NCI-H1930 (cell line): Measurements from ENCODE around the gene PREX1.

Experiments
- DNase-seq, 2 experiments: peaks; one replicate each; lab custom pipeline; 2025; lab: John Stamatoyannopoulos, UW

The PREX1 gene

DNA sequence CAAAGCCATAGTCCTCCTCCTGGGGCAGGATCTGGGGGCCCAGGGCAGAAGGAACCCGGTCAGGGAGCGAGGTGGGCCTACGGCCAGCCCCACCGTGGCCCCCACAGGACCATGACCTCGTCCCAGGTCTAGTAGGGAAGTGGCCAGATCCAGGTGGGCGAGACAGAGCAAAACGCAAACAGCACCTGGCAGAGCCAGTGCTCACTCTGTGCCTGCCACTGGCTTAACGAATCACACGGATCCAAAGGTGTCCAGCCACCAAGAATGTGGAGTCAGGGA is 169.7 kb downstream of the PREX1 start:
- no peak for DNase-seq

DNA sequence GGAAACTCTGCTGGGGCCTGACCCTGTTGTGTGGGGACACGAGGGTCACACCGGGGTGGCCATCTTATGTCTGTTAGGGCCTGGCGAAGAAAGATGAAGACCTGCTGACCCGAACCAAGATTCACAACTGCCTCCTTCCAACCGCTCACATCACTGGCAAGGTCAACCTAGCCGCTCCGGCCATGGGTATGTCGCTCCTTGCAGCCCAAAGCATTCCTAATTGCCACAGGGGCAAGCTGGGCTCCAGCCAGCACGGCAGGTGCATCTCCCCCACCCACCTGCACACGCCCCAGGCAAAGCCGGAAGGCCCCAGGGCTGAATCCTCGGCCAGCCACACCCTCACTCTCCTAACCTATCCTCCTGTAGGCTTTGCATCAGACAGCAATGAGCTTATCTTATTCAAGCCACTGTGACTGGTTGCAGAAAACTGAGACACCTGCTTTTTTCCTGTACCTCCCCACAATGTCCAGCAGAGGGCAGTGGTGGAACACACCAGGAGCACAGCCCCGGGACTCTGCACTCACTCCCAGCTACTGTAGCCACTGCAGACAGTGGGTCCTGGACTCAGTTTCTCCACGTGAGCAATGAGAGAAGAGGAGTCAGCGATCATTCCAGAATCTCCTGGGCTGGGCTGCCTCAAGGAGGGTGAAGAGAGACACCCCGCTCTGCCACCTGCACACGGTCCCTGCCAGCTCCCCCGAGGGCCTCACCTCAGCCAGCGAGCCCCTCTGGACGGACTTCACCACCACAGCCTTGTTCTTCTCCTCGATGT is 170.2 kb downstream of the PREX1 start:
- DNase-seq, result peak; percentile 70 to 75

DNA sequence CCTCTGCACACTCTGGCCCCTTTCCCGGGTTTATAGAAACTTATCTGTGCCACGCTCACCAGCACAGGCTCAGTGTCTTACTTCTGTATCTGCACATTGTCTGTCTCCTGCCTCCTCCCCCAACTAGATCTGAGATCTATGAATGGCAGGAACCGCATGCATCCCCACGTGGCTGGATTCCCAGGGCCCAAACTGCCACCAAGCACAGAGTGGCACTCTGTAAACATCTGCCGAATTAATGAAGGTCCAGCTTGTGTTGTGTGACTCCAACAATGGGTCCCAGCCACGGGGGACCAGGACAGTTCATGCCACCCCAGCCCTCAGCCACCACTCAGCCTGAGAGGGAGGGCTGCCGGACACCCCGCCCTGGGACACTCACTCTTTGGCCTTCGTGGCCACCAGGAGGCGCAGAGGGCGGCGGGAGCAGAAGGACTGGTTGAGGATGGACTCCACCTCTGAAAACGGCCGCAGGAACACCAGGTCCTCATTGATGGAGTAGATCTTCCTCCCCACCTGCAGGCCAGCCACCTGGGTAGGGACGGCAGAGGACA is 171.1 kb downstream of the PREX1 start:
- peak in 1 of 2 experiments; percentile 14 for DNase-seq

DNA sequence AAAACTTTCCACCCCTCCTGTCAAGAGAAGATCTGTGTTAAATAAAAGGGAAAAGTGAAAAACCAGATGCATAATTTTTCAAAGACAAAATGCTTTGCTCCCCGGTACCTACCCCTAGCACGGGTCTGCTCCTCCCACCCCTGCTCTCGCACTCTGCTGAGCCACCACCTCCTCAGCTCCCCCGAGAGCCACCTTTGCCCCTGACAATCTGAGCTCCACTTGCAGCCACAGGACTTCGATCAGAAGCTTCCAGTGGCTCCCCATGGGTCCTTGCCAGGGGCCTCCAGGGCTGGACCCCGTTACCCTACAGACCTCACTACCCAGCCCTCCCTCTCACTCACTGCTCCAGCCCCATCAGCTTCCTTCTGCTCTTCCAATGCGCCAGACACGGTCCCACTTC is 171.7 kb downstream of the PREX1 start:
- no peak for DNase-seq

DNA sequence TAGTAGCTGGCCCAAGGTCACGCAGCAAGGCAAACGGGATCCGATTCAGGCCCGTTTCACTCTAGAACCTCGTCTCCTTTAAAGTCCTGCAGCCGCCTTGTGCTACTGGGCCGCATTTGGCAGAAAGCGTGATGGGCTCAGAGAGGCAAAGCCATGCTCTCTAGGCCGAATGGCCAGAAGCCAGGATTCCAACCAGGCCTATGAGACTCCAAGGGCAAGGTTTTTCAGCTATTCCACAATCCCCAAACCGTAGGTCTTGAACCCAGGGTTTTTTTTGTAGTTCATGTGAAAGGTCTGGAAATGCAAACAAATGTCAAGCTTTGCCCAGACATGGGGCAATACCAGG is 174.1 kb downstream of the PREX1 start:
- DNase-seq, result no peak

DNA sequence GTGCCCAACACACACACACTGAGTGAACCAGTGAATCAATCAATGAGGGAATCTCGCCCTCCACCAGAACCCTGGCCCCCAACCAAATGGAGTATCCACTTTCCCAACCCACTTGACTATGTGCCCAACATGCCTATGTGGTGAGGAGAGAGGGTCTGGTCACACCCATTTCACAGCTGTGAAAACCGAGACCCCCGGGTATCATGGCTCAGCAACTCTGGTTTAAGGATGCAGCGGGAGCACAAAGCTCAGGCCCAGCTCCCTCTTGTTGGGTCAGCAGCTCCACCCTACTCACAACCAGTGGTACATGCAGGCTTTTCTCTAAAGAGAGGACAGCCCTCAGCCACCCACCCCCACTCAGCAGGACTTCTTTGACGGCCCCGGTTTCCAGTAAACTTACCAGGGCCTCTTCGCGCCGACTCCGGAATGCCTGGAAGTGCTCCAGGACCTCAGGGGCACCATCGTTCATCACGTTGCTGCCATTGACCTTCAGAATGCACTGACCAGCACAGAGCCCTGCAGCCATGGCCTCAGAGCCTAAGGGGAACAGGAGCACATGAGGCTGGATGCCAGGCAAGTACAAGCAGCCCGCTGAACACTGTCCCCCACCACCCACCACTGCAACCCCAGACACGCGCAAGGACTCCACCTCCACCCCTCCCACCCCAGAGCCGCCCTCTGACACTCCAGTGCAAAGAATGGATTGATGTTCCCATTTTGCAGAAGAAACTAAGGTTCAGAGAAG is 174.7 kb downstream of the PREX1 start:
- no peak for DNase-seq

DNA sequence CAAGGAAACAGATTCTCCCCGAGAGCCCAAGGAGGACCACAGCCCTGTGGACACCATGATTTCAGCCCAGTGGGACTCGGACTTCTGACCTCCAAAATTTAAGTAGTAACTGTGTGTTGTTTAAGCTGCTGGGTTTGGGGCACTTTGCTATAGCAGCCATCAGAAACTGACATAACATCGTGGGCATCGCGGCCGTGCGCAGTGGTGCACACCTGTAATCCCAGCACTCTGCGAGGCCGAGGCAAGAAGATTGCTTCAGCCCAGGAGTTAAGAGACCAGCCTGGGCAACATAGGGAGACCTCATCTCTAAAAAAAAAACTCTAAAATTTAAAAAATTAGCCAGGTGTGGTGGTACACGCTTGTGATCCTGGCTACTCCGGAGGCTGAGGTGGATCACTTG is 175.8 kb downstream of the PREX1 start:
- no peak for DNase-seq

DNA sequence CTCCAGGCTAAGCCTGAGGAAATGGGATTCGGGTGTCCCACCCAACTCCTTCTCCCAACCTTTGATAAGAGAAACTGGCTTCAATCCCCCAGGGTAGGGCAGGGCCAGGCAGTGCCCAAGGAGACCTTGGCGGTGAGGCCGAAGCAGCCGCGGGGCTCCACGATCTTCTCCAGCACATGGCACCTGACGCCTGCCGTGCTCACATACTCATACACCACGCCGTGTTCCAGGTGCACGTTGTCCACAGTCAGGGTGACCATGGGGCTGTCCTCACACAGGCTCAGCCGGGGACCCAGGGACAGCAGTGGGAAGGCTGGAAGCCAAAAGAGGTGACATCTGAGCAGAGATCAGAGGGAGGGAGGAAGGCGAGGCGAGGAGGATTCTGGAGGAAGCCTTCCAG is 176.5 kb downstream of the PREX1 start:
- no peak for DNase-seq

DNA sequence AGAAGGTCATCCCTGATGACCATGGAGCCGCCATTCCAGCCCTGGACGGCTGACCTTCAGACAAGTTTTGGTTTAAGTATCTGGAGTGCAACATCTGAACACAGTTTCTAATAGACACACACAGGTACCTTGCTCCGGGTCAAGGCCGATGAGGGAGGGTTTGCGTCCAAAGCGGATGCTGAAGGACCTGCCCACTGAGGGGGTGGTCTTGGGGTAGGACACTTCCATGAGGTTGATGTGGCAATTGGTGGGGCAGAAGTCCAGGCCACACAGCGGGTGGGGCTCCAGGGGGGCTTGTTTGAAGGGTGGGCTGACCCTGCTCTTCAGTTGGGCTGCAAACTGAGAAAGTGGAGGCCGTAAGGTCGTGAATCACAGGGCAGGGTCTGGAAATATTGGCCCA is 177.9 kb downstream of the PREX1 start:
- no peak for DNase-seq

DNA sequence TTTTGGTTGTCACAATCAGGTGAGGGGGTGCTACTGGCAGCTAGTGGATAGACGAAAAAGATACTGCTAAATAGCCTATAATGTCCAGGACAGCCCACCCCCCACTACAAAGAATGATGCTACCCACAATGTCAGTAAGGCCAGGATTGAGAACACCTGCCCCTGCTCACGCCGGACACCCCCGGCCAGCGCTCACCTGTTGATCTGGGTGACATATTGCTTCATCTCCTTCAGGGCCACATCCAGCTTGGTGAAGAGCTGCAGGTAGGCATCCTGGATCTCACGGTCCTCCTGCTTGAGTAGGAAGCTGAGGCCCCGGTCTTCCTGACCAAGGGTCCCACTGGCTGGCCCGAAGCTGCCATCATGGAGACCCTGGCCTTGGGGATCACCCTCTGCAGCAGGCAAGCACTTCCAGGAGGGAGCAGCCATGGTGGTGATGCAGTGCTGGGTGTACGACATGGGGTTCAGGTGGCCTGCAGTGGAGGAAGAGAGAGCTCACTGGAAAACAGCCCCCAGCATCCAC is 178.6 kb downstream of the PREX1 start:
- no peak for DNase-seq

DNA sequence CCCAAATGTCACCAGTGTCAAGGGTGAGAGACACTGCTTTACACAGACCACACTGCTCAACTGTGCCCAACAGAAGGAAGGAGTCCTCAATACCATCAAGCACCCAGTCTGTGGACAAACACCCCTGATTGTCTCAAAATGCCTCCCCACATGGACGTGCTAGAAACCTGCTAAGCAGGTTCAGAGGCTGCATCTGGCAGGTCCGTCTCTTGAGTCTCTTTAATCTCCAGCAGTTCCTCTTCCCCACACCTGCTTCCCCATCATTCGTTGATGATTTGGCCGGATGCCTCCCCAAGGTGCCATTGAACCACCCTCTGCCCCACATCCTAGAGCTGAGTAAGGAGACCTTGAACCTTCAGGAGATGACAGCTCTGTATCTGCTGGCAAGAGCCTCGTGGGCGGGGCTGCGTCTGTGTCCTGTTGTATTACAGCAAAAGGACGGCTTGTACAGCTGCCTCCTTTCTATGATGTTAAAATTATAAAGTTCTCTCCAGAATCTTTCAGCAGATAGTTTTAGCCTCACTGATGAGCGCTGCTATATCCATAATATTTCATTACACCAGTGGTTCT is 179.2 kb downstream of the PREX1 start:
- no peak for DNase-seq

DNA sequence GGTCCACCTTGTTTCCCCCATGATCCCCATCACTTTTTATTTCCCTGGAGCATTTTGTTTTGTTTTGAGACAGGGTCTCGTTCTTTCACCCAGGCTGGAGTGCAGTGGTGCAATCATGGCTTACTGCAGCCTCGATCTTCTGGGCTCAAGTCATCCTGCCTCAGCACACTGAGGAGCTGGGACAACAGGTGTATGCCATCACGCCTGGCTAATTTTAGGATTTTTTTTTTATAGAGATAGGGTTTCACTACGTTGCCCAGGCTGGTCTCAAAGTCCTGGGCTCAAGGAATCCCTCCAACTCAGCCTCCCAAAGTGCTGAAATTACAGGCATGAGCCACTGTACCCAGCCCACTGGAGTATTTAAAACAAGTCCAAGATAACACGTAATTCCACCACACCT is 179.9 kb downstream of the PREX1 start:
- DNase-seq, result no peak

DNA sequence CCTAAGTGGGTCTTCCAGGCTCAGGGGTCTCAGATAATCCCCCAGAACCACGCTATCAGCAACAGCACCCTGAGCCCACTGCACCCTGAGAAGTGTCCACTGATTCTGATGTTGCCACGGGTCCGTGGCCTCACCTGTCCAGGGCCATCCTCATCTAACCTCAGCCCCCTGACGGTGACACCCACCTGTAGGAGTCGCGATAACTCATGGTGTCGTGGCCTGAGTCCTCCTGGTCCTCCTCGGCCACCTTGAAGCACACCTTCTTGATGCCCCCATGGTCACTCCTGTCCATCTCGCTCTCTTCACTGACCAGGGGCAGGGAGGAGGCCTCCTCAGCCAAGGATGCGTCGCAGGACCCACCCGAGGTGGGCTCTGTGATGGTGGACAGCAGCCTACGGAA is 182.1 kb downstream of the PREX1 start:
- no peak for DNase-seq

DNA sequence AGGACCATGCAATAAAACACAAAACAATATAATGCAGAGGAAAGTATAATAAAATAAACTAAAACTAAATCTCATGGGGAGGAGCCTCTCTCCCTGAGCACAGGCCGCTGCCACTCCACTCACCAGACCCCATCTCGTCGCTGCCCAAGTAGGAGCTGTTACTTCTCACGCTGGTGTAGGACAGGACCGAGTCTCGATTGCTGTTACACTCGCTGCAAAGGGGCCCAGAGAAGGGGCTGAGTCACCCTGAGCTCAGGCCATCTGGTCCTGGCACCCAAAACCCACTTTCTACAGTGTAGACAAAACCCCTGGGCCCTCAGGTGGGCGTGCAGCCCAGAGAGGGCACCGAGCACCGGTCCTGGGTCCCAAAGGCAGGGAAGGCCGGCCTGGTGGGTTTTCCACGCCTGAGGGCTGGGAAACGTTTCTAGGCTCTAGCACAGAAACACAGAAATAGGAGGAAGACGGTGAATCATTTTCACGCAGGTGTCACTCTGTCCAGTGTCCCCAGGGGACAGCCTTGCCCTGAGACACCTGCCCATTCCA is 183.4 kb downstream of the PREX1 start:
- no peak for DNase-seq

DNA sequence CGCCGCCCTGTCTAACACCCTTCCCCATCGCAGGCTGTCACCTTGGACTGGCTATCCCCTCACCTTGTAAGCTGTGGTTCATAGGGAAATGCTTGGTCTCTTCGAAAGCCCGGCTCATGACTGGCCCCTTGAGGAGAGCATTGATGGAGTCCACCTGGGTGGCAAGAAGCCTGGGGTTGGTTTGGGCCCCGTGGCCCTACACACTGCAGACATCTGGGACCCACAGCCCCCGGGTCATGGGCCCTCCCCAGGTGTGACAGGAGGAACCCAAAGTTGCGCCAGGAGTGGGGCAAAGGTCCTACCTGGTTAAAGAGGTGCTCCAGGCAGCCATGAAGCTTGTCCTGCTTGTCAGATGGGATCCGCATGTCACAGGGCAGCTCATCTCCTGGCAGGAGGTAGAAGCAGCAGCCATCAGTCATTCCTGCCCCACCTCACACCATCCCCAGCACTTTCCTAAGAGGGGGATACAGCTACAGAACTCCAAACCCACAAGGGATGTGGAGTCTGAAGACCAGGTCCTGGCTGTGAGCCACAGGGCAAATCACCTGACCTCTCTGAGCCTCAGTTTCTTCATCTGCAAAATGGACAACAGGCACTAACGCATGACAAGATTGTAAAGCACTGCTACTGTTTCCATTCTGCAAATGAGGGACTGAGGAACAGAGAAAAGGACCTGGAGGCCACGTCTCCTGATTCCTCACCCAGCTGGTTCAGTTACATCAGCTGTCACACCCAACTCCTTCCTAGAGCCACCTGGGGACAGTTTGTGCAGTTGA is 185.5 kb downstream of the PREX1 start:
- DNase-seq, result no peak

DNA sequence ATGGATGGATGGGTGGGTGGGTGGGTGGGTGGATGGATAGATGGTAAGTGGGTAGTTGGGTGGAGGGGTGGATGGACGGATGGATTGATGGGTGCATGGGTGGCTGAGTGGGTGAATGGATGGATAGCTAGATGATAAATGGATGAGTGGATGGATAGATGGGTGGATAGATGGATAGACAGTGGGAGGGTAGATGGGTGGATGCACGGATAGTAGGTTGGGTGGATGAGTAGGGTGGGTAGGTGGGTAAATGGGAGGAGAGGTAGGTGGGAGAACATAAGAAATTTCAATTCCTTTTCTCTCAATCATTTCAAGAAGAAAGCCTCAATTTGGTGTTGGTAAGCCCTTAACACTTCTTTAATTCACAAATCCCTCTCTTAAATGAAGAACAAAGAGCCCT is 186.9 kb downstream of the PREX1 start:
- DNase-seq, result no peak

DNA sequence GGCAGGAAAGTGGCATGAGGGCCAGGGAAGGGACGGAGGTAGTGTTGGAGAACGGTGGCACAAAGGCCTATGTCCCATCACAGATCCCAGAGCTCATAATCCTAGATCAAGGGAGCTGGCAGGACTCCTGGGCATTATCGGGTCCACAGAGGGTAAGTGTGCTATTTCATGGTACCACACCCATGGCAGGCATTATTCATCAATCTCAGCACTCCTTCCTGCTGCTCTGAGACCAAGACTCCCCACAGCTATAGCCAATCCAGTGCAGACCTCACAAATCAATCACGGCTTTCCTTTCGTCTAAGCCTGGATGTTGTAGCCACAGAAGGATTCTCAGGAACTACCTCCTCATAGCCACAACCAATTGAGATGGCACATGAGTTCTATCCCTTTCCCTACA is 187.9 kb downstream of the PREX1 start:
- no peak for DNase-seq

DNA sequence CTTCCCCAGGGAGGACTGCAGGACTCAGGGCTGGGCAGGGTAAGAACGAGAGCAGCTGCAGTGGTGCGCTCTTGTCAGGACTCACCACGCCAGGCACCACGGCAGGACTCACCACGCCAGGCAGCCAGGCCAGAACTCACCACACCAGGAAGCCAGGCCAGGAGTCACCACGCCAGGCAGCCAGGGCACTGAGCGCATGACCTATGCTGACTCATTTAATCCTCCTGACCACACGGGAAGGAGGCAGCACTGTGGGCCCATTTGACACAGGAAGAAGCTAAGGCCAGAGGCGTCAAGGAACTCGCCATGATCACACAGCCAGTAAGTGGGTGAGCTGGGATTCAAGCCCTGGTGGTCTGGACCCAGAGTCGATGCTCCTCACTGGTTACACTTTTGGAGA is 189.3 kb downstream of the PREX1 start:
- DNase-seq, result no peak

DNA sequence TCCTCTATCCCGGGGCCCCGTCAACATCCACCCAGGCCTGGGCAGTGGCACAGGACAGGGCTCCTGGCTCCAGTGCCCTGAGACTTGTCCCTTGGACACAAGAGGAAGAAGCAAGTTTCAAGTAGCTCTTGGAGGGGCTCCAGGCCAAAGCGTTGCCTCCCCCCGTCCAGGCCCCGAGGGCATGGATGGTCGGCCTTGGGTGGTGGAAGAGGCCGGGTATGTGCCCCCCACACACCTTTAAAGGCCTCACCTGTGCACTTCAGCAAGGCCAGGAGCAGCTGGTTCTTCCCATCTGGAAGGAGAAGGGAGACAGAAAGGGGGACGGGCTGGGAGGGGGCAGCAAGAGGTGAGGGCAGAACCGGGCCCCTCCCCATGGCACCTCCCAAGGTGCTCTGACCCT is 190.3 kb downstream of the PREX1 start:
- no peak for DNase-seq

DNA sequence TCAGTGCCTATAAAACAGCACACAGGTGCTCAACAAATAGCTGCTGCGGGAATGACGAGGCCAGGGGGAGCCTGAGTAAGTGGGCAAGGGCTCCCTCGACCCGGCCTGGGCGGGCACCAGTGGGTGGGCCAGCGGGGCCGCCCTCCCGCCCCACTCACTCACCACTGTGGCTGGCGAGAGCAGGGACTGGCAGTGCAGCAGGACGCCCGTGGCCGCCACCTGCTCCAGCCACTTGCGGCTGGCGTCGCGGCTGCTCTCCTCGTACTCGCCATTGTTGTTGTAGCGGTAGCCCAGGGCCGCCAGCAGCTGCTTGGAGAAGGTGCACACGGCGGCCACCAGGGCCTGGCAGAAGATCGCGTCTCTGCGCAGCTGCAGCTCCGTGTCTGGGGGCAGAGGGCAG is 191.5 kb downstream of the PREX1 start:
- no peak for DNase-seq

DNA sequence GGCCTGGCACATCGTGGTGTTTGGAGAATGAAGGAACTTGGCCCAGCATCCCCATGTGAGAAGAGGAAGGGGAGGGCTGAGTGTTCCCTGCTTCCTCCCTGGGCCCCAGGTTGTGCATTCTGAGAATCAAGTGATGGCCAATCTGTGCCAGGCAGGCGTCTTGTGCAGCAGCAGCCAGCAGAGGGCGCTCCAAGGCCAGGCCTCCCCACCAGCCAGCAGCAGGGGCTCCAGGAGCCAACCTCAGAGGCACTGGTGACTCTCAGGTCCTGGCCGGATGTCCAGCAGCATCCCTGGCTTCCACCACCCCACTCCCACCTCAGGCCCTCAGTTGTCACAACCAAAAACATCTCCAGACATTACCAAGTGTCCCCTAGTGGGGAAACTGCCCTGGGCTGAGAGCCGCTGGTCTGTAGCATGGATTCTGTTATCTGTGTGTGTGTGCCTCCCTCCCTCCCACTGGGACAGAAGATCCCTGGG is 192.0 kb downstream of the PREX1 start:
- DNase-seq, result no peak

DNA sequence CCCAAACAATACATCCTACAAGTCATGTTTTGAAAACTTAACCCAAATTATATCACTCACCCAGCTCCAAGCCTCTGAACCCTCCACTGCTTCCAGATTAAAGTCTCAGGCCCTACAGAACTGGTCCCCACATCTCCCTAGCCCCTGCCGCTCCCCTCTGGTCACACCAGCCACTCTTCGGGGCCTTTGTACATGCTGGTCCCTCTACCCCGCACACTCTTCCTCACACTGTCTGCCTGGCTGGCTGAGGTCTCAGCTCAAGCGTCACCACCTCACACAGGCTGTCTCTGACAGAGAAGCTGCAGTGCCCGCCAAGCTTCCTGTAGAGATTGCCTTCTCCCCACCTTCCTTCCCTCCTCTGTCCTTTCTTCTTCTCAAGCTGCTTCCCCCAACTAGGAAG is 192.4 kb downstream of the PREX1 start:
- no peak for DNase-seq
